Suppressor macrophage (primary cell): ENCODE measurements around the gene MIER1.
"Not testable (repeated sequence)": the region's sequence is repeated elsewhere in the genome, so short reads cannot be mapped to it uniquely, and the experiment has no call there.

ENCODE experiments used
- DNase-seq, 4 experiments: peaks; one replicate each; pipeline ENCODE4 v3.0.0-alpha.2; 2020 to 2022

Gene MIER1

DNA sequence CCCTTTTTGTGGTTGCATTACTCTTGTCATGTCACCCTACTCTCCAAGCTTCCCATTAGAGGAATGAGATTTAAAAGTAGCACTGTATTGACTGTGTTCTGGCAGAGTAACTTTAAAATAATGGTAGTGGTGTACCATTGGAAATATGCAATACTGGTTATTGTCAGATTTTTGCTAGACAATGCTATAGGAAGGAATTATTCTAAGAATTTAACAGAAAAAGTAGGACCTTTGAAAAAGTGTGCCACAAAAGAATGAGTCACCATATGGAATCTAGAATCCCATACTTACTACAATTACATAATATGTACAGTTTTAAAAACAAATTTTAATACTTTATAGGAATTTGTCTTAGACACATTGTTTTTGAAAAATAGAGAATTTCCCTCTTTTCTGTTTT, 13.8 kb downstream of the MIER1 start:
- DNase-seq, result peak in 2 of 4 experiments; percentile 31 to 38

DNA sequence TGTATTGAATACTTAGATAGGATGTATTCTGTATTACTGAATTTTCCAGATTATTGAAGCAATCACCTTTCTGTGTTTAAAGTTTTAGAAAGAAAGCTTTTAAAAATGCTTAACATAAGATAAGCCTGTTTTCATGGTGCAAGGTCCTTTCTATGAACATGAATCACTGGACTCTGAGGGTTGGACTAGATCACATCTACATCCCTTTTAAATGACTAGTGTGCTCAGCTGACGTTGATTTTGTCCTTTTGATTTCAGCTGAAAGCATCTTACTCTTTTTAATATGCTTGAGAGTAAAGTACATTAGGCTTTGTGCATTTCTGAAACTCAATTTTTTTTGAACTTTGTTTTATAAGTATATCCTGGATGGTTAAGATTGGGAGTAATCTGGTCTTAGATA, 16.2 kb downstream of the MIER1 start:
- DNase-seq, result peak in 1 of 4 experiments; percentile 7

DNA sequence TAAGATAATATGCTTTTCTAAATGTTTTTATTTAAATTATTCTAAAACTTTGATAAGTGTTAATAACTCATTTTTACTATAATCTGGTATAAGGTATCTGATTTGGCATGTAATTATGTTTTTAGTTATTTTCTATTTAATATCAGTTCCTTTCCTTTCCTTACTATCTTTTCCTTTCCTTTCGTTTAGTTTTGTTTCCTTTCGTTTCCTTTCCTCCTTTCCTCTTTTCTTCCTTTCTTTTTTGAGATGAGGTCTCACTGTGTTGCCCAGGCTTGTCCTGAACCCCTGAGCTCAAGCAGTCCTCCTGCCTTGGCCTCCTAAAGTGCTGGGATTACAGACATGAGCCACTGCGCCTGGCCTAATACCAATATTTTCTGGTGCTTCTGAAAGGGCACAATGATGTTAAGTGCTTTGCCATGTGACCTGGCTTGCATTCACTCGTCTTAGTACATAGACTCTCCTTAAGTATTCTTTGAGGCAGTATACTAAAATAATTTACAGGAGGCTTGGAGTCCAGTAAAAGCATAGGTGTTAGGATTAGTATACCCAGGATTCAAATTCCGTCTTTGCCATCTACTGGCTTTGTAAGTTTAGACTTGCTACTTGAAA, 18.7 kb downstream of the MIER1 start:
- no peak for DNase-seq

DNA sequence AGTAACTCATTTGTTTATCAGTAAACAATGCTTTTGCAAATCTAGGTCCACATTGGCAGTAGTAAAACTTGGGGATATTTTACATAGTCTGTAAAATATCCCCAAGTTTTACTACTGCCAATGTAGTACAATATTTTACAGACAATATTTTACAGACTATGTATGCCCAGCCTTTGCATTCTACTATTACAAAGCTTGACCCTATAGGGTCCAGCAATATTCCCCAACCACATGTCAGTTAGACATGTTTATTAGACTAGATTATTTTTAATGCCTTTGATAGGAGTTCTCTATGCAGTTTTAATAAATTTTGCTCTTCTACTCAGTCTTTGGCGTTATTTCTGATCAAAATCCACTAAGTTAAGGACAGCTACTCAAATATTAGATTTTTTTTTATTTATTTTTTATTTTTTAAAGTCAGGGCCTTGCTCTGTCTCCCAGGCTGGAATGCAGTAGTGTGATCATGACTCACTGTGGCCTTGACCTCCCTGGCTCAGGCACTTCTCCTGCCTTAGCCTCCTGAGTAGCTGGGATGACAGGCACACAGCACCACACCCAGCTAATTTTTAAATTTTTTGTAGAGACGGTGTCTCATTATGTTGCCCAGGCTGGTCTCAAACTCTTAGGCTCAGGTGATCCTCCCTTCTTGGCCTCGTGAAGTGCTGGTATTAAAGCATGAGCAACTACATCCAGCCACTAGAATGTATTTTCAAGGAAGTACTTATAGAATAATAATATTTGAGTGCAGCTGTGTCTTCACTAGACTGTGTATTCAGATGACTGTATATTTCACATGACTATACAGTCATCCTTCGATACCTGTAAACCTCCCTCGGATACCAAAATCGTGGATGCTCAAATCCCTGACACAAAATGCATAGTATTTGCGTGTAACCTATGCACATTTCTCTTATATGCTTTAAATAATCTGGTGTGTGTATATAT, 19.8 kb downstream of the MIER1 start:
- DNase-seq, result peak; percentile 37 to 65 (median 59)

DNA sequence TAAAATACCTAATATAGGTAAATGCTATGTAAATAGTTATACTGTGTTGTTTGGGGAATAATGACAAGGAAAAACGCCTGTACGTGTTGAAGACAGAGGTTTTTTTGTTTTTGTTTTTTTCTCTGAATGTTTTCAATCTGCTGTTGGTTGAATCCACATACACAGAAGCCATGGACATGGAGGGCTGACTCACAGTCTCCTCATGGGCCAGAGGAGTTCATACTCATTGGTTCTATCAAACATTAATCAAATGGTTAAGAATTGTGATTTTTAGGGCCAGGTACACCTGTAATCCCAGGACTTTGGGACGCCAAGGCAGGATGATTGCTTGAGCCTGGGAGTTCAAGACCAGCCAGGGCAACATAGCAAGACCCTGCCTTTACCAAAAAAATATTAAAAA, 20.5 kb downstream of the MIER1 start:
- DNase-seq, result no peak

DNA sequence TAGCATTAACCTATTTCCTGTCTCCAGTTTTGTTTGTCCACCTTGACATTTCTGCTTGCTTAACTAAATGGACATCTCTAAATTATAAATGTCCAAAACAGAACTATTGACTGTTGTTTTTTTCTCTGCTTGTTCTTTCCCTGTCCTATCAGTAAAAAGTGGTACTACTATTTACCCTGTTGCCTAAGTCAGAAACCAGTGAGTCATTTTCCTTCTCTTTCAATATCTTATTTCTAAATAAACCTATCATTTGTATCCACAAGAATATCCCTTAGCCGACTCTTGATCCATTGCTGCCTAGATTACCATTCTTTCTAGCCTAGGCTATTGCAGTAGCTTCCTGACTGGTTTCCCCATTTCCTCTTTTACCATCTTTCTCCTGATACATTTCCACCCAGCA, 22.5 kb downstream of the MIER1 start:
- DNase-seq, result peak in 2 of 4 experiments; percentile 26 to 34

DNA sequence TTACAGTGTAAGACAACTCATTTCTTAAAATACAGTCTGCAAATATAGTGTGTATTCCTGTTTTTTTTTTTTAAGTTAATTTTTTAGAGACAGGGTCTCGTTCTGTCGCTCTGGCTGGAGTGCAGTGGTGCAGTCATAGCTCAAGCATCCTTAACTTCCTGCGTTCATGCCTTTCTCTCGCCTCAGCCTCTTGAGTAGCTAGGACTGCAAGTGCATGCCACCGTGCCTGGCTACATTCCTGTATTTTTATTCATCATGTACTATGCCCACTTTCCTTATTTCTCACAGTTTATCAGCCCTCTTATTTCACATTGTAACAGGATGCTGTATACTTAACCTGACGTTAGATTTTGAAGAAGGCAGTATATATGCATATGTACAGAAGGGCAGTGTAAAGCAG, 26.7 kb downstream of the MIER1 start:
- no peak for DNase-seq

DNA sequence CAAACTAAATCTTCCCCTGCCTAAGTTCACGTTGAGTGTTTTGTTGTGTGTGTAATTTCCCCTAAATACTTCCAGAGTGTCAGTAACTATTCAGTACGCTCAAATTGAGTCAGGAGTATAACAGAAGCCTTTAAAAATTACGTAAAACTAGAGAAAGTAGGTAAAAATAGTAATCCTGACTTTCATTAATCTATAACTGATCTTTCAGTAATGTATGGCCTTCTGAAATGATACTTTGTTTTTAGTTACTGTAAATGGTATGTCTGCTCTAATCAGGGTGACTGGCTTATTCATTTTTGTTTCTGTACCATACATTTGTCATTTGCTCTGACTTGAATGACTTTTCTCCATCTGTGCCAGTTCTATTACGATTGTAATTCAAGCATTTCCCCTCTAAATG, 29.4 kb downstream of the MIER1 start:
- DNase-seq, result no peak

DNA sequence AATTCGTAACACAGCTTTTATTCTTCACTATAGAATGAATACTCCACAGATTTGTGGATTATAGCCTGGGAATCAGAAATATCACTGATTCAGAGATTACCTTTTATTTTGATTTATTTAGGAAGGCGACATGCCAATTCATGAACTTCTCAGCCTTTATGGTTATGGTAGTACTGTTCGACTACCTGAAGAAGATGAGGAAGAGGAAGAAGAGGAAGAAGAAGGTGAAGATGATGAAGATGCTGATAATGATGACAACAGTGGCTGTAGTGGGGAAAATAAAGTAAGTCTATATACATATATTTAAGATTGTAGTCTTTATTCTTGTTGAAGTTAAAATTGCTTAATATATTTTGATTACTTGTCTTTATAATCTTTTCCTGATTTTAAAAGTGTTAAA, 33.1 kb downstream of the MIER1 start:
- no peak for DNase-seq

DNA sequence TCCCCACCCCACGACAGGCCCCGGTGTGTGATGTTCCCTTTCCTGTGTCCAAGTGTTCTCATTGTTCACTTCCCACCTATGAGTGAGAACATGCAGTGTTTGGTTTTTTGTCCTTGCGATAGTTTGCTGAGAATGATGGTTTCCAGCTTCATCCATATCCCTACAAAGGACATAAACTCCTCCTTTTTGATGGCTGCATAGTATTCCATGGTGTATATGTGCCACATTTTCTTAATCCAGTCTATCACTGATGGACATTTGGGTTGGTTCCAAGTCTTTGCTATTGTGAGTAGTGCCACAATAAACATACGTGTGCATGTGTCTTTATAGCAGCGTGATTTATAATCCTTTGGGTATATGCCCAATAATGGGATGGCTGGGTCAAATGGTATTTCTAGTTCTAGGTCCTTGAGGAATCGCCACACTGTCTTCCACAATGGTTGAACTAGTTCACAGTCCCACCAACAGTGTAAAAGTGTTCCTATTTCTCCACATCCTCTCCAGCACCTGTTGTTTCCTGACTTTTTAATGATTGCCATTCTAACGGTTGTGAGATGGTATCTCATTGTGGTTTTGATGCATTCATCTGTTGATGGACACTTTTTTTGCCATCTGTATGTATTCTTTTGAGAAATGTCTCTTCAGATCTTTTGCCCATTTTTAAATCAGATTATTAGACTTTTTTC, 41.5 kb downstream of the MIER1 start:
- not testable (repeated sequence) for DNase-seq

DNA sequence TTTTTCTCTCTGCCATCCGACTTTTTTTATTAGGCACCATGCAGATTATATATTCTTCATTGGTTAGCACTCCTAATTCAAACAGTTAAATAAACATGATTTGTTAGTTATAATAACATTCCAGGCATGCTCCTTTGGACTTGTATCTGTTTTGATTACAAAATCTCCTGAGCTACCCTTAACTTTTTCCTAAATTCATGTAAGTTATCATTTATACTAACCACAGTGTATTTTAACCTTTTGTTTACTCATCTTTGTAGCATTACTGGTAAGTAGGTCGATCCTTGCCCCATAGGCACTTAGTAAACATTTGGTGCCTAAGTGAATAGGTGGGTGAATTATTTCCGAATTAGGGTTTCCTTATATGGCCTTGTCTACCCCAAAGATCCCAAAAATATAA, 43.8 kb downstream of the MIER1 start:
- no peak for DNase-seq

DNA sequence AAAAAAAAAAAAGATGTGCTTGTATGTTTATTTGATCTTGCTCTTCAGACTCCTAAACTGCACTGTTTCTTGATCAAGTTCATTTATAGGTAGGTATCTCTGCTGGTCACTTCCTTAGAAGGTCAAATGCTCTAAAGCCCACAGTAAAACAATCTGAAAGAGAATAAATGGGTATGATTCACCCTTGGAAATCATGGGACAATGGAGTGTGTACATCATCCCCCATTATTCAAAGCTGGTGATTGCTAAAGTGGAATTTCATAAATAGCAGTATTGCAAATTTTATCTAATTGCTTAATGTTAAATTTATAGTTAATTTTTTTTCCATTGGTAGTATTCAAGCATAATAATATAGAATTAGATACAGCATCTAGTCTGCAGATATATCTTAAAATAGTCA, 53.4 kb downstream of the MIER1 start:
- peak in 2 of 4 experiments; percentile 19 to 32 for DNase-seq

DNA sequence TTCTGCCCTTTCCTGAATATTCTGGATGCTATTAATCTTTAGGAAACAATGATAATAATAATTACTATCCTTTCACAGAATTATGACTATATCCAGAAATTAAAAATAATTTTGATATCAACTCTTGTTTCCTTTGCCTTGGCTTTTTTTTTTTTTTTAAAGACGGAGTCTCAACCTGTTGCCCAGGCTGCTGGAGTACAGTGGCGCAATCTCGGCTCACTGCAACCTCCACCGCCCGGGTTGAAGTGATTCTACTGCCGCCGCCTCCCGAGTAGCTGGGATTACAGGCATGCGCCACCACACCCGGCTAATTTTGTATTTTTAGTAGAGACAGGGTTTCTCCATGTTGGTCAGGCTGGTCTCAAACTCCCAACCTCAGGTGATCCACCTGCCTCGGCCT, 54.8 kb downstream of the MIER1 start:
- not testable (repeated sequence) for DNase-seq

DNA sequence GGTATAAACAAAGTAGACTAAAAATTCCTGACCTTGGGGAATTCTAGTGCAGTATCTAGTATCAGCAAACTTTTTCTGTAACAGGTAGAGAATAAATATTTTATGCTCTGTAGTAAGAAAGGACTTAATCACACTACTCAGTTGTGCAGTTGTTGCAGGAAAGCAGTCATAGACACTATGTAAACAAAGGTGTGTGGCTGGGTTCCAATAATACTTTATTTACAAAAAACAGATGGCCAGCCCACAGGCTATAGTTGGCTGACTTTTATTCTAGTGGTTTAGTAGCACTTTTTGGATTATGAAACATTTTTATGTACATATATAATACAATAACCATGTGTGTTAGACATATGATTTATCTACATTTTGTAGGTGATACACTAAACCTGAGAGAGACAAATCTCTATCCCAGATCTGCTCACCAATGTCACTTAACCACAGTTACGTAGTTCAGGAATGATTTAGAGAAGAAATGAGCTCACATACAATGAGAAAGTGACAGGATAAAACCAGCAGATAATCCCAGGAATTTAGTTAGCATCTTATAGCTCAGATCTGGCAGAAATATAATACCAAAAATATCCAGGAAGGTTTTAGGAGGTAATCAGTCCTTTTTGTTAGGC, 56.1 kb downstream of the MIER1 start:
- DNase-seq, result no peak

DNA sequence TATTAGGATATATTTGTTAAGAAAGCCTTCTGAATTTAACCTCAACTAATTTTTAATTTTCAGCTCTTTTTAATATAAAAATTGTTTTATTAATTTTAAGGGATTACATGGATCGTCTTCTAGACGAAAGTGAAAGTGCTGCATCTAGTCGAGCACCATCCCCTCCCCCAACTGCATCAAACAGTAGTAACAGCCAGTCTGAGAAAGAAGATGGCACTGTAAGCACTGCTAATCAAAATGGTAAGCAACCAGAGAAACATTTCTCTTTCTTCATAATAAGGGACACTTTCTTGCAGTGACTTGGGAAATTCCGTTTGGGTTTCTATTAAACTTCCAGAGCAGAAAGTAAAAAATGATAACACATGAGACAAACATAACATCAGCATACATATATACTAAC, 56.9 kb downstream of the MIER1 start:
- peak in 2 of 4 experiments; percentile 19 to 23 for DNase-seq

DNA sequence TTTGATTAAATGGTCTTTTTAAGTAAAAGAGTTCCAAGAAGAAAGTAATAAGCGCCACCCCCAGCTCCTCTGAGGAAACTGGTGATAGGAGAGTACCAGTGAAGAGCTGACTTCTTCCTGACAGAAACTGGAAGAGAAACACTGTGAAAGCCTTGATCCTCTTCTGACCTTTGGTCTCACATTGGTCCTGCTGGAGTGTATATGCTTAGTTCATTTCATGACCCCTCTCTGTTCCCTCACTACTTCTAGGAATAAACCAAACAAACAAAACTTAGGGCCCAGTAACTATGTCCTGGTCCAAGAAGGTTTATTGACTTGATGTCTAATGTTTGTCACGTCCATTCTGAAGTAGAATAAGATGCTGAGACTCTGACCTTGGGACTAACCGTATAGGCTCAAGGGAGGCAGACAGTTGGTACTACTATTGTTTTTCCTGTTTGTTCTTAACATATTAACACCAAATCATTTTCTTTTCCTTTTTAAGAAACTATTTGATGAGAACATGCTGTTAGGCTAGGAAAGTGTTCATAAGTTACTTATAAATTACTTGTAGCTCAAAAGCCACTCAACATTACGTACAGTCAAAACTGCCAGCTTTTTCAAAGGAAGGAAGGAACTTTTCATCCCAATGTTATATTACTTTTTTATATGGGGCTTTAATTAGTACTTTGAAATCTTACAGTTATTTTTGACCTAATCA, 57.9 kb downstream of the MIER1 start:
- DNase-seq, result no peak

DNA sequence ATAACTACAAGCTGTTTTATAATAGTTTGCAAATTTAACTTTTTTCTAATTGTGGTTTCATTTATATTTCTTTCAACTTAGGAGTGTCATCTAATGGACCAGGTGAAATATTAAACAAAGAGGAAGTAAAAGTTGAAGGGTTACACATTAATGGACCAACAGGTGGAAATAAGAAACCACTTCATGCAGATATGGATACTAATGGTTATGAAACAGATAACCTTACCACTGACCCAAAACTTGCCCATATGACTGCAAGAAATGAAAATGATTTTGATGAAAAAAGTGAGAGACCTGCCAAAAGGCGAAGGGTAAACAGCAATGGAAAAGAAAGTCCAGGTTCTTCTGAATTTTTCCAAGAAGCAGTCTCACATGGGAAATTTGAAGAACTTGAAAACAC, 59.7 kb downstream of the MIER1 start:
- no peak for DNase-seq

DNA sequence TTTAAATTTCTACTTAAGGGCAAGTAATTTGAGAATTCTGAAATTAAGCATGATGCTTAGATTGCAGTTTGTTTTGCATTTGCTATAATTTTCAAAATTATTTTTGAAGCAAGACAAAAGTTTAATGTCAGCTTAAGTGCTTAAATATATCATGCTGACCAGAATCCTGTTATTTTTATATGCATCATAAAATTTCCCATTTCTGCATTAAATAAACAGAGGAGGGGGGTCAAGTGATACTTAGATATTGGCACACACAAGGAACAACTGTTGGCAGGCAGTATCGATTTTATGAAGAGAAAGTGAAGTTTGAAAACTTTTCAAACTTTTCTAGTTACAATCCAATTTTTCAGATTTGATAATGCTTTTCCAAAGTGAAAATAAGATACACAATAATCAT, 61.0 kb downstream of the MIER1 start:
- no peak for DNase-seq

DNA sequence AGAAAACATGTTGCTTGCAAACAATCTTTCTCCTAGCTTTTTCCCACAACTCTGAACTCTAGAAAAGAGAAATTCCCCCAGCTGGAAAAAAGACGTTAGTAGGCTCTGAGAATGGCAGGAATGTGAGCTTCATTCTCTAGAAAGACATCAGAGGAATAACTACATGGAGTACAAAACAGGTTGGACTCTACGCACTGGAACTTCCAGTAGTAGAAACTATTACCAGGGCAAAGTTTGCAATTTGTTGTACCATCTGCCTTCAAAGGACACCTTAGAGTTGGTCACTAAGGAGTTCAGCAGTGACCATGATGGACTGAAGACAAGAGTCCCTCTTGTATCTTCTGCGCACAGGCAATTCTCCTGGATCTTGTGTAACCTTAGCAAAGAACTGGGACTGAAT, 68.3 kb downstream of the MIER1 start:
- no peak for DNase-seq

DNA sequence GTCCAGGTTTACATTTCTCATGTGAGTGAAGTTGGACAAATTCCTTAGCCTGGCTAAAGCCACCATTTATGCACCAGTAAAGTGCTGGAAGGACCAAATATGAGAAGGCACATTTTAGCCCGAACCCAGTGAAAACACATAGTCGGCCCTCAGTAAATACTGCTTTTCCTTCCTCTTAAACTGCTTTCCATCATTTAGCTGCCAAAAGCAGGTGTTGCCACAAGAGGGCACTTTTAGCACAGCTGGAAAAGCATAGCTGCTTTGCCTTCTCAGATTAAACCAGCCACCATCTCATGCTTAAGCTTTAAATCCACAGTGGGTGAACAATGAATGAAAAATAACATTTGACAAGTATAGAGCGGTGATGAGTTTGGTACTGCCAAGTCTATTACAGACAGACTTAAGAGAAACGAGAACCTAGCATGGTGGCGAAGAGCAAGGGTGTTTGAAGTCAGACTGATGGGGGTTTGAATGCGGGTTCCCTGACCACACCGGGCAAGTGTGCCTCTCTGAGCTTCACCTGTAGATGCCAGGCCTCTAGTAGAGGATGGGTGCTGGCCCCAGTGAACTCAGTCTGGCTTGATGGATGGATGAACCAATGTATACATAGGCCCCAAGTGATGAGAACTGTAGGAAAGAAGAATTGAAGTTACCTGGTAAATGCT, 71.4 kb downstream of the MIER1 start:
- peak; percentile 65 to 79 (median 76) for DNase-seq

DNA sequence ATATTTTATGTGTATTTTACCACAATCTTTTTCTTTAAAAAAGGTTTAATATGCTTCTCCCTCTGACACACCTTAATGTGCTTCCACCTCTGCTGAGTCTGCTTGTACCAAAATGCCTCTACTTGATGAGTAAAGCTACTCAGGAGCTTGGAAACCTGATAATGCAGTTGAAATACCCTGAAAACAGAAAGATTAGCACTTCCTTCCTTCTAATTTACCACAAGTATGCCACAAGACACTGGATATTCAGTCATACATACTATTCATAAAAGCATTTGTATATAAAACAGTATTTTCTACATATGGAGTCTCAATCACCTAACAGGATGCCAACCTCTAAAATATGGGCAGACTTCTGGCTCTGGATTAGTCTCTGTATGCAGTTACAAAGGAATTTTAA, 74.2 kb downstream of the MIER1 start:
- no peak for DNase-seq
